Measurements from ENCODE around the gene RPN1.

Gene RPN1

GRCh38 chr3:128573707-128574162 lies 76.9 kb downstream of the RPN1 start:
- H3K9ac ChIP-seq (ENCODE audit: low read depth, low read length) = no peak overlapping the region
- no peak overlapping the region for H3K4me3 ChIP-seq (ENCODE audit: low read length)
- H3K9me3 ChIP-seq (ENCODE audit: insufficient read depth, low read depth, low read length) = no peaks in the 10 kb centered on the region
- no peak overlapping the region for H3K27ac ChIP-seq (ENCODE audit: low read length)
- H3K4me1 ChIP-seq (ENCODE audit: insufficient read depth, low read length) = peaks cover 7% of the 10 kb centered on the region
- H3K27me3 ChIP-seq (ENCODE audit: insufficient read depth, low read length) = no peaks in the 10 kb centered on the region
- no peaks in the 10 kb centered on the region for H3K36me3 ChIP-seq (ENCODE audit: insufficient read depth, low read depth, low read length)

GRCh38 chr3:128573160-128573559 lies 77.5 kb downstream of the RPN1 start:
- Histone ChIP-seq H3K36me3 (ENCODE audit: insufficient read depth, low read depth, low read length) (no peaks in the 10 kb centered on the region), H3K9ac (ENCODE audit: low read depth, low read length) (no peak overlapping the region), H3K4me3 (ENCODE audit: low read length) (no peak overlapping the region), H3K4me1 (ENCODE audit: insufficient read depth, low read length) (peaks cover 11% of the 10 kb centered on the region), H3K9me3 (ENCODE audit: insufficient read depth, low read depth, low read length) (no peaks in the 10 kb centered on the region), H3K27ac (ENCODE audit: low read length) (no peak overlapping the region), H3K27me3 (ENCODE audit: insufficient read depth, low read length) (no peaks in the 10 kb centered on the region)

- Histone ChIP-seq H3K27ac (ENCODE audit: low read length) (no peak overlapping the region), H3K9ac (ENCODE audit: low read depth, low read length) (no peak overlapping the region), H3K9me3 (ENCODE audit: insufficient read depth, low read depth, low read length) (no peaks in the 10 kb centered on the region), H3K27me3 (ENCODE audit: insufficient read depth, low read length) (no peaks in the 10 kb centered on the region), H3K4me1 (ENCODE audit: insufficient read depth, low read length) (peaks cover 7% of the 10 kb centered on the region), H3K4me3 (ENCODE audit: low read length) (no peak overlapping the region), H3K36me3 (ENCODE audit: insufficient read depth, low read depth, low read length) (no peaks in the 10 kb centered on the region)
Observed at GRCh38 chr3:128572644-128573105, 77.9 kb downstream of the RPN1 start.

GRCh38 chr3:128572013-128572412 lies 78.6 kb downstream of the RPN1 start:
- Histone ChIP-seq H3K9ac (ENCODE audit: low read depth, low read length) (no peak overlapping the region), H3K27me3 (ENCODE audit: insufficient read depth, low read length) (no peaks in the 10 kb centered on the region), H3K36me3 (ENCODE audit: insufficient read depth, low read depth, low read length) (no peaks in the 10 kb centered on the region), H3K4me1 (ENCODE audit: insufficient read depth, low read length) (peaks cover 5% of the 10 kb centered on the region; the same call in 1 of the 2 replicates), H3K4me3 (ENCODE audit: low read length) (no peak overlapping the region), H3K9me3 (ENCODE audit: insufficient read depth, low read depth, low read length) (no peaks in the 10 kb centered on the region), H3K27ac (ENCODE audit: low read length) (no peak overlapping the region)
